ENCODE measurements around the gene LRRFIP1.
"Not testable (repeated sequence)": the region's sequence is repeated elsewhere in the genome, so short reads cannot be mapped to it uniquely, and the experiment has no call there.

LRRFIP1 gene, protein sequence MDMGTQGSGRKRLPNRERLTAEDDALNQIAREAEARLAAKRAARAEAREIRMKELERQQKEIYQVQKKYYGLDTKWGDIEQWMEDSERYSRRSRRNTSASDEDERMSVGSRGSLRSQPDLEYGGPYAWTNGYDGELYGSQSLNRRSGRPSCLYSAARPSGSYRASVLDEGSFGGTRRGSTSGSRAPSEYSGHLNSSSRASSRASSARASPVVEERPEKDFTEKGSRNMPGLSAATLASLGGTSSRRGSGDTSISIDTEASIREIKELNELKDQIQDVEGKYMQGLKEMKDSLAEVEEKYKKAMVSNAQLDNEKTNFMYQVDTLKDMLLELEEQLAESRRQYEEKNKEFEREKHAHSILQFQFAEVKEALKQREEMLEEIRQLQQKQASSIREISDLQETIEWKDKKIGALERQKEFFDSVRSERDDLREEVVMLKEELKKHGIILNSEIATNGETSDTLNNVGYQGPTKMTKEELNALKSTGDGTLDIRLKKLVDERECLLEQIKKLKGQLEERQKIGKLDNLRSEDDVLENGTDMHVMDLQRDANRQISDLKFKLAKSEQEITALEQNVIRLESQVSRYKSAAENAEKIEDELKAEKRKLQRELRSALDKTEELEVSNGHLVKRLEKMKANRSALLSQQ

DNA sequence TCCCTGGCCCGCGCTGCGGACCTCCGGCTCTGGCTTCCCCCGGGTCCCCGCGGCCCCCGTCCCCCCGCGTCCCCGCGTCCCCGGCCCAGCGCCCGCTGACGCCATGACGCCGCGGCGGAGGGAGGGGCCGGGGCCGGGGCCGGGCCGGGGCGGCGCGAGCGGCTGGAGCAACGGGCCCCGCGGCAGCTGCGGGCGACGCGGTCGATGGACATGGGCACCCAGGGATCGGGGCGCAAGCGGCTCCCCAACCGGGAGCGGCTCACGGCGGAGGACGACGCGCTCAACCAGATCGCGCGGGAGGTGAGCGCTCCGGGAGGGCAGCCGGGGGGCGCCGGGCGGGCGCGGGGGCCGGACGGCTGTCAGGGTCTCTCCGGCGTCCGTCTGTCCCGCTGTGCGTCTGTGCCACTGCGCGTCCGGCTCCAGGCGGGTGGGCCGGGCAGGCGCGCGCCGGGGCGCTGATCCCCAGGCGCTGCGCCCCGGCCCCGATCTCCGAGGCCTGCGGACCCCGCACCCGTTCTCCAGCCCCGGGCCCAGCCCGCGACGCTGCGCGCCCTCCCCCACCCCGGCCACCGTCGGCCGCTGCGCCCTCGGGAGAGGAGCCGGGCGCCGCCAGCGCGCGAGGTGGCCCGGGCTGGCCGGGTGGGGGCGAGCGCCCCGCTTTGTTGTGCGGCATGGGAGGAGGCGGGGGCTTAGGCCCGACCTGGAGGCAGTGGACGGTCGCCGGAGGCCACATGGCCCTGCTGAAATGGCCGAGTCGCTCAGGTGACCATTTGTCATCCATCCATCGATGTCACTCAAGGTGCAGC is at the start of gene LRRFIP1:
LRRFIP1 (plus strand) TSS at position 147 of the 806 bp plus-strand sequence; CDS start at position 205, 58 bp downstream.
- DNase-seq = peak; percentile 17

DNA sequence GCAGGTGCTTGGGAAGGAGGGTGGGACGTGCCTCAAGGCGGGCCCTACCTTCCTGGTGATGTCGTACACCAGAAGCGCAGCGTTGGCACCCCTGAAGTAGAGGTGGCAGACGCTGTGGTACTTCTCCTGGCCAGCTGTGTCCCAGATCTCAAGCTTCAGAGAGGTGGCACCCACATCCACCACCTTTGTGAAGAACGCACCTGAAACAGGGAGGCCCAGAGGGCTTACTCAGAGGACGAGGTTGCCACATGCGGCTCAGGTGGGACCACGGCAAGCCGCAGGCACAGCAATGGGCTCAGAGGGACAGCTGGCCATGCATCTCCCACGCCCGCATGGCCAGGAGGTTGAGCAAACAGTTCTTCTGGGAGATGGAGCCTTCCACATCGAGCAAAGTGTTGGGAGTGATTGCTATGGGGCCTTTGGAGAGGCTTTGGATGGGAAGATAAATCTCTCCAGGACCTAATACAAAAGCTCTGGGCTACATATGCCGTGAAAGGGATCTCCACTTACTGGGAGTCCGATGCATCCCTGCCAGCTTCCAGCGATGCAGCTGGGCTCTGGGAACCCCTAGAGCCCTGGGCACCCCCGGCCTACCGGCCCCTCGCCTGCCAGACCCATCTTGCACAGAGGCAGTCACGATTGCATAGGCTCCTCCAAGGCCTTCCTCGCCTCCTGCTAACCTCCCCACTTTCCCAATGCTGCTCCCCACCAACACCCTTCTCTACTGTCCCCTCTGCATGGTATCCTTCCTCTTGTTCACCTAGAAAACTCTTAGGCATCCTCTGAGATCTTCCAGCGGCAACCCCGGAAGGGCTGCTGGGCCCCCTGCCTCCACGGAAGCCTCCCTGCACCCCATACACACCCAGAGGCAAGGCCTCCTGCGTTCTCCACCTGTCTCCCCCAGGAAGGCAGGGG is 49.2 kb upstream of the LRRFIP1 start:
- DNase-seq = no peak

DNA sequence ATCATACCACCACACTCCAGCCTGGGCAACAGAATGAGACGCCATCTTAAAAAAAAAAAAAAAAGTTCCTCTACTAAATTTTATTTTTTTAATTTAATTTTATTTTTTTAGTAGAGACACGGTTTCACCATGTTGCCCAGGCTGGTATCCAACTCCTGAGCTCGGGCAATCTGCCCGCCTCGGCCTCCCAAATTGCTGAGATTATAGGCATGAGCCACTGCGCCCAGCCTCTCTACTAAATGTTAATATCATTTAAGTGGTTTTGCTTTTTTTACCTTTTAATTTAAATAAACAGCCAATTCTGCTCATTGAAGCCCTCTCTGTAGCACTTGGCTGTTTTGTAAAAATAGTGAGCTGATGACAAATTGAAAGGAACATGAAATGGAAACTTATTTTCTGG is 46.1 kb upstream of the LRRFIP1 start:
- DNase-seq = no peak

DNA sequence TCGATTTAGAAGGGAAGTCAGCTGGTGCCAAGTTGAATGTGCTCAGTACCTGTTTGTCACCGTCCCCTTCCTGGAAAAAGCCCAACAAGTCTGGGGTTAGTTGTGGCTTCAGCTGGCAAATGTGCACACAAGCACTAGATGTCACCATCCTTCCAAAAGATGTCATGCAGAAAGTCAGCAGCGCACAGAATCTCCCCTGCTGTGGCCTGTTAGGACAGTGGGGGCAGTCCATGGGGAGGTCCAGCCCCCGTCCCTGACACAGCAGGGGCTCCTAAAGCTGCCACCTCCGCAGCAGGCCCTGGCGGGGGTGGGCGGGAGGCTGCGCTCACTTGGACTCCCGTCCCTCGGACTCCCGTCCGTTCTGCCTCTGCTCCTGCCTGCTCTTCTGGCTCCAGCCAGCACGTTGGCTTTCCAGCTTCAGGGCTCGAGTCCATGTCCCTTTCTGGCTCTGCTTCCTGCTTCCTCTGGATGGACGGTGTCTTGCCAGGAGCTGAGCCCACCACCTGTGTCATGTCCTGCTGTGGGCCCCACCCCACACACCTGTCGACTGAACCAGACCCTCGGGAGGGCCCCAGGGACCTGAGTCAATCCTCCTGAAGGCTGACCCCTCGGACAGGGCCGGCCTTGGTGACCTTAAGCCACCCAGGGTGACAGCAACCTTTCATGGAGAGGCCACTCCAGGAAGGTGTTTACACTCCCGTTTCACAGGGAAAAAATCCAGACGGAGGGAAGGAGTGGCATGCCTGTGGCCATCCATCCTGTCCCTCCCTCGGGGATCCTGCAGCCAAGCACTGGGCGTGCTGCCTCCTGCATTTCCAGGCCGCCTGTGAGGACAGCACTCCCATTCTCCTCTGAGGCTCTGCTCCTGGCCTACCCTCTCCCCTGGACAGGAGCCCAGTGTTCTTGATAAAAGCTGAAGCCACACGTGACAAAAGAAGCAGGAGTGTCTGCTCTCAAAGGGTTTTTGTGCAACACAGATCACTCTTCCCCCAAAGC is 45.3 kb upstream of the LRRFIP1 start:
- peak; percentile 56 for DNase-seq

DNA sequence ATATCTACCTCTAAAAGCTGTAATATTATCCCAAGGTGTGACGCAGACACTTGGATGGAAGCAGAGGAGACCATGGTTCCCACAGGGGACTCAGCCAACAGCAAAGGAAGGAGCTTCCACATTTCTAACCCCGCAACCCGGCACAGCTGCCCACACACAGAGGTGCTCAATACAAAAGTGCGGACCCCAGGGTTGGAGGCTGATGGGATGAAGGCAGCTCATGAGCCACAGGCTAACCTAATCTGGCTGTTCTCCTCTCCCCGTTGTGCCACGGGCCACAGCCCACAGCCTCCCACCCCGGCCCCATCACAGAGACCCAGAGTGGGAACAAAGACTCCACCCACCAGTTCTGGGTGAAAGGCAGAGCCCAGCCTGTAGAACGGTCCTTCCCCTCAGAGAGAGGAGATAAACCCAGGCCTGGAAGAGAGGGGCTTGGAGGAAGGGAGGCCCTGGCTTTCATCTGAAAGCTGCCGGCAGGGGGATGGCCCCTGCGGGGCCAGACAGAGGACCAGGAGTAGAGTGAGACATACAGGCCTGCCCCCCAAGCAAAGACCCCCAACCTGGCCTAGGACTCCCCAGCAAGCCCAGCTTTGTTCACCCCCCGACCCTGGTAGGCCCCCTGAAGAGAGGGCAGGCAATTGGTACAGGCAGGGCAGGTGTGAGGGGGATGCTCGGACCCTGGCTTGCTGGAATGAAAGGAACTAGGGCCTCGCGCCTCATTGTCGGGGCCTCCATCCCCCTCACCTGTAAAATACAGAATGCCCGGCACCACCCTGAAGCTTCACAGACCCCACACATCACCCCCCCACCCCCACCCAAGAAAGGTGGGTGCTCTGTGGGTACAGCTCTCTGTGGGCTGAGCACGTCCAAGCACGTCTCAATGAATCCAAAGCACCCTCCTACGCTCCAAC is 43.7 kb upstream of the LRRFIP1 start:
- no peak for DNase-seq

DNA sequence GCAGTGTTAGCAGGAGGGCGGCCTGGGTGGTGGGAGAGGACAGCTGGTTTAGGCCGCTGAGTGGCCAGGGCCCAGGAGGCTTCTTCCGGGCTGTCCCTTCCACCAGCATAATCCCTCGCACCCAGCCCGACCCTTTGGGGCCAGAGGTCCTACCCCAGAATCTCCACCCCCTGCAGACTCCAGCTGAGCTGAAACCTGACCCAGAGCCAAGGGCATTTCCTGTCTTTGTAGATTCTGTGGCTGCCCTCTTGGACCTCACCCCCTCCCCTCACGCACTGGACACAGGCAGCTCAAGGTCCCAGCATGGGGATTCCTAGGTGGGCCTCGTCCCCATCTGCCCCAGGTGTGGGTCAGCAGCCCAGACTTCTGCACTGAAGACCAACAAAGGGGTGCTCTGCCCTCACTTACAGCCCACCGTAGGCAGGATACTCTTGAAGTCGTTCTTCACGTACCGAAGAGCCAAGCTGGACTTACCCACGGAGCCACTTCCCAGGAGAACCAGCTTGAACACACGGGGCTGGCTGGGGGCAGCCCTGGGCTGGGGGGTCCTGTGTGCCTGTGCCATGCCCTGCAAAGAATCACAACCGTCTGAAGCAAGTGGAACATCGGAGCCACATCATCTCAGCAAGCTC is 41.7 kb upstream of the LRRFIP1 start:
- no peak for DNase-seq

DNA sequence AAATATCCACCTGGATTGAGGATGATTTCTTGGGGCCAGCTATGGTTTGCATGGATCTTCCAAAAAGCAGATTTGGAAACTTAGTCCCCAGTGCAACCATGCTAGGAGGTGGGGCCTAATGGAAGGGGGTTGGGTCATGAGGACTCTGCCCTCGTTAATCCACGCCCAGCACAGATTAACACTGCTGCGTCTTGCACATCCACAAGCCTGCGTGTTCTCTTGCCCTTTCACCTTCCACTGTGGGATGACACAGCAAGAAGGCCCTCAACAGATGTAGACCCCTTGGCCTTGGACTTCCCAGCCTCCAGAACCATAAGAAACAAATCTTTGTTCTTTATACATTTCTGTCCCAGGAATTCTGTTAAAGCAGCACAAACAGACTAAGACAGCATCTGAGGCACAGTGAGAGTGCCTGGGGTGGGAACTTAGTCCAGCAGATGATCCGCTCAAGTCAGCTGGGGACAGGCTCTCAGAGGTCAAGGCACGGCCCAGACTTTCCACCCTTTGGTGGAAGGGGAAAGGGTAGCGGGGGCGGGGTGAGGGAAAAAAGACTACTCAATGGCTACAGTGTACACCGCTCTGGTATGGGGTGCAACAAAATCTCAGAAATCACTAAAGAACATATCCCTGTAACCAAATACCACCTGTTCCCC is 39.2 kb upstream of the LRRFIP1 start:
- no peak for DNase-seq

DNA sequence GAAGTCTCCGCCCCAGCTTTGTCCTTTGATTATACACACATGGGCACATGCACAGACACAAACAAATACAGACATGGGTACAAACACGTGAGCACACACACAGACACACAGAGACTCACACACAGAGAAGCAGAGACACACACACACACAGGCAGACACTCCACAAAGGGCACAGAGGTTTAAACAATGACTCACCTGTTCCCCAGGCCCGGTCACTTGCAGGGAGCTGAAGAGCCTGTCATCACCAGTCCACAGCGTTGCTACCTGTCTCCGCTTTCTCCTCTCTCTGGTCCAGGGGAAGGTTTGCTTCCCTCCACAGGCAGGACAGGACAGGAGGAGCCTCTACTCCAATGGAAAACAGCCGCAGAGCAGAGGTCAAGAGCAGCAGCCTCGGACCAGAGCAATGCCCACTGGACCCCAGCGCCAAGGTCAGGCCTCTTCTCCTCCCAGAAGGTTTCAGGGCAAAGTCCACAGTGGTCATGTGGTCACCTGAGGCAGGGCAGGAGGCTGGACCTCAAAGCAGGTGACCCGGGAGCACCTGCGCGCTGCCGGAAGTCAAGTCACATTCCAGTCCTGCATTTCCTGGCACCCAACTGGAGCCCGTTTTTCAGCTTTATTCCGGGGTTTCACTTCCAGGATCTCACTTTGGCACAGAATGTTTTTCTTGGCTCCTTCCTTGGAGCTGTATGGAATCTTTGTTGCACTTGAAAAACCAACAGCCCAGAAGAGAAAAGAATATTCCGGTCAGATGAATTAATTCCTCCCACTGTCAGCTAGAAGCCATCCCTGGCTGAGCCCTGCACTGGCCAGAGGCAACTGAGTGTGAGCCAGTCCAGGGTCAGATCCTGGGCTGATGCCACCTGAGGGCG is 36.9 kb upstream of the LRRFIP1 start, which contains the start of gene RAB17:
RAB17 (minus strand) TSS at position 463 of the 869 bp plus-strand sequence. CDS start 4,580 bp downstream, outside the sequence.
- DNase-seq = peak; percentile 27

DNA sequence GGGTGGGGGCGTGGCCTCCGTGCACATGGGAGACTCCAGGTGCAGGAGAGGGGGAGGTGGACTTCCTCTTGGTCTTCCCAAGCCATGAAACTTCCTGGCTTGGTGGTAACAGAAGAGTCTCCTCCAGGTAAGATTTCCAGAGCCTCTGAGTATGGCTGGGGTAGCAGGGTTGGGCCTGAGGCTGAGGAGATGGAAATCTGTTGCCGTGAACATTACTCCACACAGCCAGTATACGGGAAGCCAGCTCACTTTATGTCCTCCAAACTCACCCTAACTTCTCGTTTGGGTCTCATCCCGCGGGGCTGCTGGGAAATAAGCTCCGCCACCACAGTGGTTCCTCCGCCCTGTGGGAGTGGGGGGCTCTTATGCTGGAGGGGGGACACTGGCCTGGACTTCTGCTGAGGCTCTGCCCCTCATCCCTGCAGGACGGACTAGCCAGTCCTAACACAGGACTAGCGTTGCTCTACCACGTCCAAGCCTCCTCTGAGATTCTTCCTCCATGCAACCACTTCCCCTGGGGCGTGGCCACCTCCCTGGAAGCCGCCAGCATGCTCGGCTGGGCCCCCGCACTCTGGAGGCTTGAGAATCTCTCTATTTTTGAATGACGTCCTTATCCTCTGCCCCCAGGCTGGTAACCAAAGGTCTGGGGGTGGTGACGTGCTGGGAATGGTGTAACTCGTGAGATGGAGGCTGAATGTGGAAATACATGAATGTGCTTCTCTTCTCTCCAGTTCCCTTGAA is 36.1 kb upstream of the LRRFIP1 start:
- DNase-seq = peak; percentile 7

DNA sequence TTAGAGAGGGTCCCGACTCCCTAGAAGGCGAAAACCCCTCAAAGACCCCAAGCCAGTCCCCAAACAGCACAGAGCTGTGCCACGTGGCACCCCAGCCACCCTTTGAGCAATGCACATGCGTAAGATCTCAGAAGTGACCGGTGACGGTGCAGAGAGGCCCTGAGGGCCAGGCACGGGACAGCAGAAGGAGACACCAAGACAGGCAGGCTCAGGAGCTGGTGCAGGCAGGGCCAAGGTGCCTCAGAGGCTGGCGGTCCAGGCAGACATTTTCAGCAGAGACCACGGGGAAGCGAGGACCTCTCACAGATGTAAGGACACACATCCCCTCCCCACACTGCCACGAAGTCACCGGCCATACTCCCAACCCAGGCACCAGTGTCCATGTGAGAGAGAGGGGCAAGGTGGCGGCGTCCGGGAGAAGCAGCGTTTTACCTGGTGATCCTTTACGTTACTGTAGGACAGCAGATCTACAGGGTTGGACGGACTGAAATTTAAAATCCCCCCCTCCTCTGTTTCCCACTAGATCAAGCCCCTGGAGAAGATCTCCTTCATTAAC is 34.9 kb upstream of the LRRFIP1 start:
- DNase-seq = no peak

DNA sequence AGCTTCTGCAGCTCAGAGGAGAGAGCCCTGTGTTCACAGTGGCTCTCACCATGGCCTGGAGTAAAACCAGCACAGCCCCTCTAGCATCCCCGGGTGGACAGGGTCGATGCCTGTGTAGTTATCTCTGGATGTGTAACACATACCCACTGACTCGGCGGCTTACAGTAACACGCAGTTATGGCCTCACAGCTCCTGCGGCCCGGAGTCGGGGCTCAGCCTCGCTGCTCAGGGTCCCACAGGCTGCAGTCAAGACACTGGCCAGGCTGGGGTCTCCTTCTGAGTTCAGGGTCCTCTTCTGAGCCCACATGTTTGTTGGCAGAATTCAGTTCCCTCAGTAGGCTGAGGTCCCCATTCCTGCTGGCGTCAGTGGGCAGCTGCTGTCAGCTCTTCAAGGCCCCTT is 34.4 kb upstream of the LRRFIP1 start:
- DNase-seq = no peak

DNA sequence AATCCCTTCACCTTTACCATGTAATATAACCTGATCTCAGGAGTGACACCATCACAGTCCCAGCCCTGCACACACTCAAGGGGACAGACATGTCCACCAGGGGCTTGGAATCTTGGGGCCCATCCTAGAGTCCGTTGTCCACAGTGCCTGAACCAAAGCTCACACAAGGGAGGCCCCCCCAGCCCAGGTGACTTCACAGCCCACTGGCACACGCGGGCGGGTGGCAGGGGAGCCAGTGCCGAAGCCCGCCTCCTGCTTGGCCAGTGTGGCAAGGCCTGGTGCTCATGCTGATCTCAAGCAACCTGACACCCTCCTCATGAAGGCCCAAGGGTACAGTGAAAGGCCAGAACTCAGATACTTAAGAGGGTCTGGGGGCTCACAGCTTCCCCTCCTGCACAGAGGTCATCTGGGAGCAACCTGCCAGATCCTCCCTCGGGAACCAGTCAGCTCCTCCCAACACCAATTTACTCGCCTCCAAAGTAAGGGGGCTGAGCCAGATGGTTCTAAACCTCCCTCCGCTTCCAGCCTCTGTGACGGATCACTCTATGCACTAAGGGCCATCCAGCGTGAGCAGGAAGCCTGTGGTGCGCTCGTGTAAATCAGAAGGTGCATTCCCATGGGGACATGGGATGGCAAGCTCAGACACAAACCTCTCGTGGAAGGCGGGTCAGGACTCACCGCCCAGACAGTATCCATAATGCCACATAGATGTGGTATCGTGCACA is 33.6 kb upstream of the LRRFIP1 start:
- no peak for DNase-seq

DNA sequence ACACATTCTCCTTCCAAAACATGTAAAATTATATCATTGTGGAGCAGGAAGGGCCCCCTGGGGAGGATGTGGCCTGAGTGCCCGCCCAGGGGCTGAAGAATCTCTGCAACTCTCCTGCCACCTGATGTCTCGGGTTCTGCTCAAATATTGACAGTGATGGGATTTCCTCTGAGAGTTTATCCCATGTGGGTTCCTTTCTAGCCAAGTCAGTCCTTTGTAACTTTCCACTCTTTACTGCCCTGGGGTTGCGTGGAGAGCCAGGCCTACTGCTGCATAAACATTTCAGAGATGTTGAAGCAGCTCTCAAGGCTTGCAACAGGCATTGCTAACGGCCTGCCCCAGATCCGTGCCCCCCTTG is 32.9 kb upstream of the LRRFIP1 start:
- no peak for DNase-seq

DNA sequence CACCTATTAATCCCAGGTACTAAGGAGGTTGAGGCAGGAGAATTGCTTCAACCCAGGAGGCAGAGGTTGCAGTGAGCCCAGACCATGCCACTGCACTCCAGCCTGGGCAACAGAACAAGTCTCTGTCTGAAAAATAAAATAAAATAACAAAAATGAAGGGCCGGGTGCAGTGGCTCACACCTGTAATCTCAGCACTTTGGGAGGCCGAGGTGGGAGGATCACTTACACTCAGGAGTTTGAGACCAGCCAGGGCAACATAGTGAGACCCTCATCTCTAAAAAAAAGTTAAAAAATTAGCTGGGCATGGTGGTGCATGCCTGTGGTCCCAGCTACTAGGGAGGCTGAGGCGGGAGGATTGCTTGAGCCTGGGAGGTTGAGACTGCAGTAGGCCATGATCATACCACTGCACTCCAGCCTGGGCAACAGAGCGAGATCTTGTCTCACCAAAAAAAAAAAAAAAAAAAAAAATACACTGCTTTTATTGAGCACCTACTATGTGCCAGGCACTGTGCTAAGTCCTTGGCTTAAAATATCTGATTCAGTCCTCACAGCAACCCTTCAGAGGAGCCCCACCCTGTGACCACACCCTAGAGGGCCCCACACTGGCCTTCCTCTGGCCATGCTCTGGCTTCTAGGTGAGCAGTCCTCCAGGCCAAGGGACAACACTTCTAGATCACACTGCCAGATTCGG is 31.4 kb upstream of the LRRFIP1 start:
- not testable (repeated sequence) for DNase-seq

DNA sequence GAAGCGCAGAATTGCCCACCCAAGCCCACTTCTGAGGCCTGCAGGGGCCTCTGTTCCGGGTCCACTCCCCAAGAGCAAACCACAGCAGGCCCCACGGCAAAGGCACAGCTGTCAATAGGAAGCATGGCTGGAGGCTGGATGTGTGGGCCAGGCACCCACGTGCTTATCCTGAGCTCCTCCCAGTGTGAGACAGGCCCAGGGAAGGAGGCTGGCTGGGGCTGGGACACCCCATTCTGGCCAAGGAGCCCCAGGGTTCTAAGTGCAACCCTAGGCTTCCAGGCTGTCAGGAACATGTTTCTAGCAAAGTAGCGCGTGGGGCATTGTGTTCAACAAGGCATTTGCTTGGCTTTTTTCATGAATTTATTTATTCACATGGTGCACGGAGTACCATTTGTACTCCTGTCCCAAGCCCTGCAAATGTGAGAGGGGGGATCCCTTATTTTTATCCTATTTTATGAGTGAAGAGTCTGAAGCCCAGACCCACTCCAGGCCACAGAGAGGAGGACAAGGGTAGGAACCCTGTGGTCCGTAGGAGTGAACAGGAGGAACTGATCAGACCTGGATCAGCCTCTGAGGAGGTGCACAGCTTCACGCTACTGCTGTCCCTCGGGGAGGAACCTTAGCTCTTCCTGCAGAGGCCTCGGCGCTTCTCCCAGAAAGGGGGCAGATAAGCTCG is 30.7 kb upstream of the LRRFIP1 start:
- DNase-seq = no peak

Measured in RPMI8226 (cell line).